Calu3 (cell line): ENCODE measurements around the gene CYB5R2. TPM values are rescaled to one million over a fixed set of nuclear protein-coding genes. Genes with fewer than 3 reads are reported as not detected.
"Not testable (repeated sequence)": the region's sequence is repeated elsewhere in the genome, so short reads cannot be mapped to it uniquely, and the experiment has no call there.

Source experiments
- BruUV-seq: library from RNA; stranded (reverse); fragments of 400-500 nt; replicated peaks from 2 replicates; lab custom pipeline; 2021; lab: Mats Ljungman, UMichigan
- CTCF ChIA-PET: fragments of 300-600 bp; sonication (Branson Sonifier 250); formaldehyde crosslinking; loops from one replicate; lab custom pipeline; 2022; ENCODE audit warnings: antibody characterized with exemption; lab: Charles Lee
- DNase-seq: peaks from one replicate; pipeline ENCODE4 v3.0.0; 2022
- H3K27ac Mint-ChIP-seq: one replicate; pipeline ENCODE4 v1.8.0; 2022; ENCODE audit warnings: mixed read lengths; ENCODE audit not compliant: unreplicated experiment
- H3K27me3 Mint-ChIP-seq: one replicate; pipeline ENCODE4 v1.8.0; 2022; ENCODE audit warnings: mixed read lengths; ENCODE audit not compliant: unreplicated experiment
- H3K36me3 Mint-ChIP-seq: one replicate; pipeline ENCODE4 v1.8.0; 2022; ENCODE audit warnings: mild to moderate bottlenecking, moderate library complexity, mixed read lengths; ENCODE audit not compliant: insufficient read depth, unreplicated experiment
- H3K4me1 Mint-ChIP-seq: one replicate; pipeline ENCODE4 v1.8.0; 2022; ENCODE audit warnings: mild to moderate bottlenecking, low read depth, mixed read lengths; ENCODE audit not compliant: unreplicated experiment
- H3K4me3 Mint-ChIP-seq: one replicate; pipeline ENCODE4 v1.8.0; 2022; ENCODE audit warnings: mild to moderate bottlenecking, low read depth, moderate library complexity, mixed read lengths; ENCODE audit not compliant: unreplicated experiment
- H3K9me3 Mint-ChIP-seq: one replicate; pipeline ENCODE4 v1.8.0; 2022; ENCODE audit warnings: low read depth, mixed read lengths; ENCODE audit not compliant: unreplicated experiment
- CTCF ChIP-seq: fragments of 200-600 bp; IDR thresholded peaks from one replicate; pipeline ENCODE4 v1.8.0; 2022; ENCODE audit warnings: antibody characterized with exemption; ENCODE audit not compliant: unreplicated experiment
- intact Hi-C: fragments of 100-400 bp; cut with micrococcal nuclease; formaldehyde crosslinking; loops from one replicate; pipeline ENCODE4 v1.10.0; 2022; ENCODE audit not compliant: unreplicated experiment
- total RNA-seq: library from RNA; stranded (reverse); gene quantifications from 2 replicates; pipeline ENCODE4 v1.2.3, GENCODE V29; 2022

Gene CYB5R2
- total RNA-seq, 1 experiment from 2014 or later, result 23.0 TPM

GRCh38 chr11:7666292-7666866 is 6.9 kb downstream of the CYB5R2 start:
- H3K4me3 Mint-ChIP-seq, result no peak overlapping the region
- no TSS peak for BruUV-seq
- peaks cover 23% of the 10 kb centered on the region for H3K4me1 Mint-ChIP-seq
- DNase-seq, result no peak
- TF ChIP-seq CTCF, result no peak
- H3K27me3 Mint-ChIP-seq, result no peaks in the 10 kb centered on the region
- intact Hi-C loops, result loop anchor here (5.0 to 10.0 kb wide), 2 partner anchors 154 to 222 kb away; partner anchors contain the start of gene PPFIBP2
- CTCF ChIA-PET, result interaction anchor here (1.9 kb wide), 1 partner anchor 95 kb away, joined by 24 read pairs; no protein-coding TSS in a partner anchor
- no peak overlapping the region for H3K27ac Mint-ChIP-seq
- peaks cover 2% of the 10 kb centered on the region for H3K9me3 Mint-ChIP-seq
- H3K36me3 Mint-ChIP-seq, result peaks cover 21% of the 10 kb centered on the region

GRCh38 chr11:7665473-7666291 is 7.6 kb downstream of the CYB5R2 start:
- H3K27me3 Mint-ChIP-seq, result no peaks in the 10 kb centered on the region
- intact Hi-C loops, result loop anchor here (2.0 to 10.0 kb wide), 3 partner anchors 93 to 221 kb away; partner anchors contain the start of gene PPFIBP2
- no peak overlapping the region for H3K4me3 Mint-ChIP-seq
- no peak overlapping the region for H3K27ac Mint-ChIP-seq
- H3K9me3 Mint-ChIP-seq, result peaks cover 2% of the 10 kb centered on the region
- CTCF ChIA-PET, result interaction anchor here (0.6 to 1.9 kb wide), 8 partner anchors 8 to 153 kb away, joined by 3 to 24 read pairs (median 4); no protein-coding TSS in a partner anchor
- H3K4me1 Mint-ChIP-seq, result peaks cover 16% of the 10 kb centered on the region
- DNase-seq, result peak; percentile 92
- TF ChIP-seq CTCF, result peak; percentile 79
- BruUV-seq, result no TSS peak
- H3K36me3 Mint-ChIP-seq, result peaks cover 18% of the 10 kb centered on the region

GRCh38 chr11:7664867-7665266 is 8.4 kb downstream of the CYB5R2 start:
- H3K36me3 Mint-ChIP-seq, result peaks cover 18% of the 10 kb centered on the region

GRCh38 chr11:7663531-7663930 is 9.8 kb downstream of the CYB5R2 start:
- H3K4me3 Mint-ChIP-seq, CTCF ChIA-PET, H3K27me3 Mint-ChIP-seq, BruUV-seq, H3K9me3 Mint-ChIP-seq, H3K27ac Mint-ChIP-seq, DNase-seq, H3K4me1 Mint-ChIP-seq: not testable (repeated sequence)
- peaks cover 18% of the 10 kb centered on the region for H3K36me3 Mint-ChIP-seq
- intact Hi-C loops, result loop anchor here (10.0 kb wide), 1 partner anchor 219 kb away; no protein-coding TSS in a partner anchor

More at GRCh38 chr11:7664867-7665266, 8.4 kb downstream of the CYB5R2 start:
- Mint-ChIP-seq H3K27ac (no peak overlapping the region), H3K9me3 (peaks cover 2% of the 10 kb centered on the region), H3K27me3 (no peaks in the 10 kb centered on the region), H3K4me3 (no peak overlapping the region), H3K4me1 (peaks cover 11% of the 10 kb centered on the region)
- no peak for DNase-seq
- CTCF ChIA-PET, result interaction anchor here (1.0 to 1.9 kb wide), 6 partner anchors 8 to 94 kb away, joined by 3 to 24 read pairs (median 6); no protein-coding TSS in a partner anchor
- TF ChIP-seq CTCF, result no peak
- no TSS peak for BruUV-seq
- intact Hi-C loops, result loop anchor here (2.0 to 10.0 kb wide), 3 partner anchors 92 to 220 kb away; partner anchors contain the start of gene PPFIBP2
